Measurements from ENCODE around the gene BAG5.

Gene BAG5

GRCh38 chr14:103546652-103547454 is 15.6 kb downstream of the BAG5 start:
- peak; percentile 73 for DNase-seq

DNA sequence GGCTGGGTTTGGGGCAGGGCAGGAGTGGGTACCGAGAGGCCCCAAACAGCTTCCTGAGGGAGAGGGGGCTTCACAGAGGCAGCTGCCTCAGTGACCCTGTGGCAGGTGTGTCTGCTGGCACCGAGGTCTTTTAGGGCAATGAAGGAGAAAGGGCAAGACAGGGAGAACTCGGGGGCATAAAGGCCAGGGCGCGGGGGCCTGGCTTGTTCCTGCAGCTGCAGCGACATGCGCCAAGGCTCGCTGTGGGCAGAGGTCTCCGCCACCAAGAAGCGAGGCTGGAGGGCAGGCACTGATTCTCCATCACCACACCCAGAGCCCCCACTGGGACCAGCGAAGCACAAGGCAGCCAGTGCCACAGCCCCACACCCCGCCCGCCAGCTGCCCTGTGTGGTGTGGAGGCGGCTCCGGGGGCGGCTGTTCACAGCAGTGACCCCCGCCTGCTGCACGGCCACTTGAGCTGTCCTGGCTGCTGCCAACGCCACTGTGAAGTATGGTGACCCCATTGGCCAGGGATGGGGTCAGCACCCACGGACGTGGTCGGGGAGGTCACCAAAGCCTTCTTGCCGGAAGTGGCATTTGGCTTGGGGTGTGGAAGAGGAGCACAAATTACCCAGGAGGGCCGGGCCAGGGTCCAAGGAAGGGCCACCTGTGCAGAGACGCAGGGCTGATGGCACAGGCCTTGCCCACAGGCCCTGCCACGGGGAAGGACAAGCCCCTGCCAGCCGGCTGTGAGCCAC is 16.4 kb downstream of the BAG5 start:
- DNase-seq: no peak

DNA sequence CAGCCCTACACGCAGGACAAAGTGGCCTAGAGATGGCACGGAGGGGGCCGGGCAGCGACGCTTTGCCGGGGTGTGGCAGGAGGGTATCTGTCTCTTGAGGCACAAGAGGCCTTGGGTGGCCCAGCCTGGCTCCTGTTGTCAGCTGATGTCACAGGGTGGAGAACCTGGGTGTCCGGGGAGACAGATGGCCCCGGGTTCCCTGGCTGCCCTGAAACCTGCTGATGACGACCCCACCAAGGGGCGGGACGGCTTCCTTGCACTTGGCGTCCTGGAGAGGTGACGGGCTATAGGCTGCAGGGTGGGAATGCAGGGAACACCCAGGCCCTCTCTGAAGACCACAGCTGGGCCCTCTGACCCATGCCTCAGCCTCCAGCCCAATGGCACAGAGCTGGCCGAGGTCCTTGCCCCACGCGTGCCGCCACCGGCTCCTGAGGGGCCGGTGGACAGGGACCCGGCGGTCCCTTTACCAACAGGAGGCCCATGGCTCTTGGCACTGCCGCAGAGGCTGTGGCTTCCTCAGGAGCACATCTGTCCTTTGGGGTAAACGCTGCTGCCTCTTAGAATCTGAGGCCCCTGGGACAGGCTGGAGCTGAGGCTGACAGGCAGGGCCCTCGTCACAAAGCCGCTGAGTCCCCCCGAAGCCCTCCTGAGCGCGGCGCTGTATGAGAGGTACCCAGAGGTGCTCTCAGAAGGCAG is 17.1 kb downstream of the BAG5 start:
- no peak for DNase-seq

DNA sequence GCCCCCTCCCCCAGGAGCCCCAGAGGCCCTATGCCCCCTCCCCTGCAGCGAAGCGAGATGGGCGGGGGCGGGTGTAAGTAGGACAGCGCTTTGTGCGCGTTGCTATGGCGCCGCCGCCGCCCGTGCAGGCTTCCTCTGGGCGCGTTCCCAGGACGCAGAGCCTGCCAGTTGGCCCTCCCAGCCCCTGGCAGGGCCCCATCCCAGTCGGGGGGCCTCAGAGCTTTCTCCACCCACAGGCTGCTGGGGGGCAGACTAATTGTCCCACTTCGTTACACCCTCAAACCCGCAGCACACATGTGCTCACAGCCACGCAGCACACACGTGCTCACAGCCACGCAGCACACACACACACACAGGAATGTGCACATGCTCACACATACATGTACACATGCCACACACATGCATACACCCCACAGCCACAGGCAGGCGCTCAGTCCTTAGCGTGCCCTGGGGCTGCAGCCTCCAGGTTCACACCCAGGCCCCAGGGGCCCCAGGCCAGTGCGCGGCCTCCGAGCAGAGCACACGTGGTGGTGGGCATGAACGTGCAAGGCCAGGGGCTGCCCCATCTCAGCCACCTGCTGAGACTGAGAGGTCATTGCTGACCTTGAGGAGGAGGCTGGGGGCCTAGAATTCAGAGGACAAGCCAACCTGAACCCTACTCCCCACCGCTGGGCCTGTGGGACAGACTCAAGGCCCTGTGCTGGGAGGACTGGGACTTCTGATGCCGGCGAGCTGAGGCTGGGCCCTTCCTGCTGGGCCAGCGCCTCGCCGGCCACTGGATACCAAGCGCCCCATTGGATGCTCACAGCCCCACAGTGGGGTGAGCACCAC is 17.9 kb downstream of the BAG5 start:
- no peak for DNase-seq

GRCh38 chr14:103543721-103544387 is 18.6 kb downstream of the BAG5 start:
- no peak for DNase-seq

DNA sequence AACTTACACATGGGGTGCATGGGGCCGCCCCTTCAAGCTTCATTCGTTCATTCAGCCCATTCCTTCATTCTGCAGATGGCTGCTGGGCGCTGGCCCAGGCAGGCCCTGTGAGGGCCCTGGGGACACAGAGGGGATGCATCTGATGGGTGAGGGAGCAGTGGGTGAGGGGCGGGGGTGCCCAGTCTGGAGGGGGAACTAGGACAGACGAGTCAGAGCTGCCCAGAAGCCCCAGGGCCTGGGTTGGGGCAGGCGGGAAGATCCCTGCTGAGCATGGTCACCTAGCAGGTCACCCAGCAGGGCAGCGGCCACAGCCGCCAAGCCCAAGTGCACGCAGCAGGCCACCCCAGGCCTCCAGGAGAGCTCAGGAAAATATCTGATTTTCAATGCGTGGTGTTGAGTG is 19.3 kb downstream of the BAG5 start:
- DNase-seq: no peak

- no peak for DNase-seq
Measured at GRCh38 chr14:103542605-103543088, 19.8 kb downstream of the BAG5 start.

- no peak for DNase-seq
Measured at GRCh38 chr14:103541709-103542604, 20.5 kb downstream of the BAG5 start.

- no peak for DNase-seq
Measured at GRCh38 chr14:103540821-103541708, 21.4 kb downstream of the BAG5 start.

DNA sequence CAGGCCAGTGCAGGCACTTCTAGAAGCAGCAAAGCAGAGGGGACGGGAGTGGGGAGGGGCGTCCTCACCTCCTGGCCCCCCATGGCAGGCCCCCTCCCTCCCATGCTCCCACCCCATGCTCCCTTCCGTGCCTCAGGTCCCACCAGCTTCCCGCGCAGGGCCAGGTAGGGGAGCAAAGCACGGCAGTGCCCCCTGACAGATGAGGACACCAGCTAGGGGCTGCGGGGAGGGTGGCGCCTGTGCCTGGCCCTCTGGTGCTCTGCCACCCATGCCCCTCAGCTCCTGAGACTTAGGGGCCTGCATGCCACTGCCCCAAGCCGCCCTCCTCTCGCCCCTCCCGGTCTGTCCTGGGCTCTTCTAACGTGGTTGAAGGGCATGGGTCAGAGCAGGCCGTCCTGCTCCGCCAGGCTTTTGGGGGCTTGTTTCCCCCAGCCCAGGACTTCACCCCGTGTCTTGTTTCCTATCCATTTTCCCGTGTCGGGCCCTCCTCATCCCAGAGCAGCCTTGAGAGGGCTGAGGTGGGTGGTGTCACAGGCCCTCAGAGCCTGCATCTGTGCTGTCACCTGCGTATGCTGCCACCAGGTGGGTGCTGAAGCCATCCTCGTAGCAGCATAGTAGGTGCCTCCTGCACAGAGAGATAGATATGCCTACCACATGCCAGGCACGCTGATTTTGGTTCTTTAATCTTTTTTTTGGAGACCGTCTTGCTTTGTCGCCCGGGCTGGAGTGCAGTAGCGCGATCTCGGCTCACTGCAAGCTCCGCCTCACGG is 23.2 kb downstream of the BAG5 start:
- no peak for DNase-seq

GRCh38 chr14:103538291-103539055 is 24.0 kb downstream of the BAG5 start:
- no peak for DNase-seq

DNA sequence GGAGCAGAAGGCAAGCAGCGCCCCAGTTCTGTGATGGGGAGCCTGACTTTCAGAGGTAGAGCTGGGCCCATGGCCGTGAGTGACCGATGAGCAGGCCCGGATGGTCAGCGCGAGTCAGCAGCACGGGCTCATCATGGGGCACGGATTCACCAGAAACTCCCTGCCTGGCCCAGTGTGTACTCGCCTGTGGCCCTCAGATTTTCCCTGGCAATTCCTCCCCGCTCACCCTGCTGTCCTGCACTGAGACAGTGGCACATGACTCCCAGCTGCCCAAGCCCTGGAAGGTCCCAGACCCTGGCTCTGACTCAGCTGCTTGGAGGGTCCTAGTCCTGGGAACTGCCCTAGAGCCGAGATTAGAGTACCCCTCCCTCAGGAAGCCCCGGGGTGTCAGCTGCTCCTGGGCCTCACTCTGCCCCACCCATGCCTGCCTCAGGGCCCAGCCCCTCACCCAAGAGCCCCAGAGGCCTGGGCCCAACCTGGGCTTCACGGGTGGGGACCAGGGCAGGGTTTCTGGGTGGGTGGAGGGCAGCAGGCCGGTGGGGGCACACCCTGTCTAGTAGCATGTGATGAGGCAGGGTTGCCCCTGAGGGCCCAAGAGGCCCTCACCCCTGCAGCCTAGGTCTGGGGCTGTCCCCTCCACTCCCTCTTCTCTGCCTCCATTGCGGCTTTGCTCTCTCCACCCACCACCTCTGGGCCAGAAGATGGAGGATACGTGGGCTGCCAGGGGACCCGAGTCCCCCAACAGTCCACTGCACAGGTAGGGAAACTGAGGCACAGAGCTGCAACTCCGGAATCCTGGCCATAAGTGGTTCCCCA is 25.1 kb downstream of the BAG5 start:
- DNase-seq: no peak

- no peak for DNase-seq
Measured at GRCh38 chr14:103536693-103537092, 25.8 kb downstream of the BAG5 start.

- DNase-seq: no peak
Measured at GRCh38 chr14:103535891-103536565, 26.4 kb downstream of the BAG5 start.

DNA sequence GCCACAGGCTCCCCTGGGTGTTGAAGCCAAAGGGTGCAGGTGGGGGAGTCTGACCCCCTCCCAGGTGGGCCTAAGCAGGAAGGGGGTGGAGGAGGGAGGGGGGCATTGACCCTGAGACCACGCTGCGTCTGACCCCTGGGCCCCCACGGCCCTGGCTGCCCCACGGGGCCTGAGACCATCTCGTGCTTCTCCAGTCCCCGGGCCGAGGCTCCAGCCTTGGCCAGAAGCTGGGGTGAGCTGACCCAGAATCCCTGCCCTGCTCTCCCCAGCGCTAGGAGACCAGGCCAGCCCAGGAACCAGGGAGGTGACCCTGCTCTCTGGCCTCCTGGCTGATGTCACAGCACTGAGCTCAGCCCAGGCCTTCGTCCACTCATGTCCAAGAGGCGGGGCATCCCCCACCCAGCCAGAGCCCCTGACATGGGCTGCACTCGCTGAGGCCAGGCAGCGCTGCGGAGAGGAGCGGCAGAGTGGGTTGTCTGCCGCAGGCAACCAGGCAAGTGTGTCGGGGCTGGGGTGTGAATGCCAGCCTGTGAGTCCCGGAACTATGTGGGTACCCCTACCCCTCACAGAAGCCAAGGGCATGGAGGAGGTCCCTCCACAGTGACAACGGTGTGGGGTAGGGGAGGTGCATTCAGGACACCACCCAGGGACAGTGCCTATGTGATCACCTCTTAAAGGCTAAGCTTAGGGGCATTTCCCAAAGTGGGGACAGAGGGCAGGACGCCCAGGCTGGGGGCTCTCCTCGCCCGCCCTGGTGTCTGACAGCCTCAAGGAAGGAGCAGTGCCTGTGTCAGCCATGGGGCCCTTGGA is 27.2 kb downstream of the BAG5 start:
- DNase-seq: no peak

GRCh38 chr14:103534576-103535061 is 27.8 kb downstream of the BAG5 start:
- no peak for DNase-seq
